Measurements from ENCODE around the gene GUCD1. TPM values are rescaled to one million over a fixed set of nuclear protein-coding genes. Genes with fewer than 3 reads are reported as not detected.

Gene GUCD1
- total and polyA plus RNA-seq, 5 donors from 2014 or later, result 45.1 to 69.6 (median 56.5) TPM

DNA sequence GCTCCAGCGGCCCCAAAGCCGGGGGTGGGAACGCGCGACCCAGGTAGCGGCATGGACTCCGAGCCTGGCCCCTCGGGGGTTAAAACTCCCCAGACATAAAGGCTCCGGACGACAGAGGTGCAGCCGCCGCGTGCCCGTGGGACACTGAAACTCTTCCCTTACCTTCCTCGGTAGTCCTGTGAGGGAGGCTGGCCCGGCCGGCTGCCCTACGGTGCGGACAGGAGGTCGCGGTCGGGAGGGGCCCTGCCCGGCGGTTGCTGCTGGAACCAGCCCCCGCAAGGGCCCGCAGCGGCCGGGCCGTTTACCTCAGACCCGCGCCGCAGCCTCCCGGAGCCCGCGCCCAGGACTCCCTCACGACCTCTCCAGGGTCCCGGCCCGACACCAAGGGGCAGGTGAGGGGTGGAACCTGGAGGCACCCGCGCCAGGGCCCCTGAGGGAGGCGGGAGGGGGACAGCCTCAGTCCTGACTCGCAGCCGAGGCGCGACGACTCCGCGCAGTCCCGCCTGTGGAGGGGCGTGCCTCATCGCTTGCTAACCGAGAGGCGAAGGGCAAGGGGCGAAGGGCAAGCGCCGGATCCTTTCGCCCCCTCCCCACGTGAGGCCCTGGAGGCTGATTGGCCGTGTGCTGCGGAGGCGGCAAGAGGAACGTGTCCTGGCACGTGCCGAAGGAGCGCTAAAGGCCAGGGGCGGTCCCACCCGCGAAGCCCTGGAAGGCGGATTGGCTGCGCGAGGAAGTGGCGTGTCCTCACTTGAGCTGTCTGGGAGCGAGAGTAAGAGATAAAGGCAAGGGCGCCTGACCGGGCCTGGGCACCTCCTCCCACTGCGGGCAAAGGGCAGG, 60.2 kb downstream of the GUCD1 start, which contains the start of gene UPB1:
Gene UPB1, plus strand, starts transcription at position 805 of the 837 bp plus-strand sequence. CDS start 72 bp downstream, outside the sequence.
- no peak for DNase-seq
- H3K27ac Mint-ChIP-seq, result no peak within 1 kb of the TSS
- H3K4me1 Mint-ChIP-seq, result no peaks in the 10 kb centered on the region
- H3K9me3 Mint-ChIP-seq, result peaks cover 0 to 1% (median 0%) of the 10 kb centered on the region in 7 donors
- Histone ChIP-seq H3K4me1 (ENCODE audit: control insufficient read depth, insufficient read depth, low read length, poor library complexity, severe bottlenecking) (no peaks in the 10 kb centered on the region), H3K9me3 (ENCODE audit: control insufficient read depth in 2 of 2, low read length in 2 of 2) (no peaks in the 10 kb centered on the region), H3K27ac (ENCODE audit: insufficient read depth, low read length, poor library complexity, severe bottlenecking) (no peak within 1 kb of the TSS), H3K27me3 (ENCODE audit: control insufficient read depth, insufficient read depth, low read length) (no peaks in the 10 kb centered on the region), H3K4me3 (ENCODE audit: low read depth, low read length) (no peak within 1 kb of the TSS), H3K36me3 (ENCODE audit: control insufficient read depth, insufficient read depth, low read length) (no peaks in the 10 kb centered on the region)
- H3K36me3 Mint-ChIP-seq, result no peaks in the 10 kb centered on the region
- no peak for ATAC-seq (ENCODE audit: low read depth in 2 of 2)
- H3K27me3 Mint-ChIP-seq, result peaks cover 21% of the 10 kb centered on the region
- H3K4me3 Mint-ChIP-seq, result no peak within 1 kb of the TSS

DNA sequence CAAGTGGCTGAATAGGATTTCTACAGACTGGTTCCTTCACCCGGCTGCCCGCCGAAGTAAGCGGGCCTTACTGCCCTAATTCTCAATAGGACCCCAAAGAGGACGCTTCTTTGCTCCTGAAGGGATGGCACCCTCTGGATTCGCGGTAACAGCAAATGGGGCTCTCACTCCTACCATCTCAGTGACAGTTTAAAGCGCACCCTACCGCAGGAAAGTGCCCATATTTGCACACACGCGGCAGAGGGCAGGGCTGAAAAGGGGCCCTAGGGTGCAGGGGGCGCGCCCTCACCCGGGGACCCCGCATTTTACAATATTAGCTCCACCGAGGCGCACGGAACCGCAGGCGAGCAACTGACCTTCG, 60.8 kb downstream of the GUCD1 start:
- no peak for DNase-seq
- H3K4me3 ChIP-seq (ENCODE audit: low read depth, low read length), result no peak overlapping the region
- no peak for ATAC-seq (ENCODE audit: low read depth in 2 of 2)
- H3K9me3 ChIP-seq (ENCODE audit: control insufficient read depth in 2 of 2, low read length in 2 of 2), result no peaks in the 10 kb centered on the region
- Mint-ChIP-seq H3K36me3 (no peaks in the 10 kb centered on the region), H3K4me1 (no peaks in the 10 kb centered on the region), H3K27me3 (peaks cover 21% of the 10 kb centered on the region), H3K9me3 (peaks cover 0 to 1% (median 0%) of the 10 kb centered on the region in 7 donors), H3K27ac (no peak overlapping the region), H3K4me3 (no peak overlapping the region)
- no peaks in the 10 kb centered on the region for H3K27me3 ChIP-seq (ENCODE audit: control insufficient read depth, insufficient read depth, low read length)
- no peaks in the 10 kb centered on the region for H3K4me1 ChIP-seq (ENCODE audit: control insufficient read depth, insufficient read depth, low read length, poor library complexity, severe bottlenecking)
- no peak overlapping the region for H3K27ac ChIP-seq (ENCODE audit: insufficient read depth, low read length, poor library complexity, severe bottlenecking)
- H3K36me3 ChIP-seq (ENCODE audit: control insufficient read depth, insufficient read depth, low read length), result no peaks in the 10 kb centered on the region

DNA sequence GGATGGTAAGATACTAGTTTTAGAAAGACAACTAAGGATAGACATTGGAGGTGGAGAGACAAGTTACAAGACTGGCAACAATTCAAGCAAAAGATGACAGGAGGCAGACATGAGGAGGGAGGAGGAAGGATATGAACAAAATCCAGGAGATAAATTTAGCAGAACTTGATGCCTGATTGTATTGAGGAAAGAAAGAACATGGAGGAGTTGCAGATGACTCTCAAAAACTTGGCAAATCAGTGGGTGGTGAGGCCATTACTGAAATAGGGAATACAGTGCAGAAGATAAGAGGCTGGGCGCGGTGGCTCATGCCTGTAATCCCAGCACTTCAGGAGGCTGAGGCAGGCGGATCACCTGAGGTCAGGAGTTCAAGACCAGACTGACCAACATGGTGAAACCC, 62.5 kb downstream of the GUCD1 start:
- peaks cover 21% of the 10 kb centered on the region for H3K27me3 Mint-ChIP-seq
- Histone ChIP-seq H3K27ac (ENCODE audit: insufficient read depth, low read length, poor library complexity, severe bottlenecking) (no peak overlapping the region), H3K4me1 (ENCODE audit: control insufficient read depth, insufficient read depth, low read length, poor library complexity, severe bottlenecking) (no peaks in the 10 kb centered on the region), H3K27me3 (ENCODE audit: control insufficient read depth, insufficient read depth, low read length) (no peaks in the 10 kb centered on the region), H3K4me3 (ENCODE audit: low read depth, low read length) (no peak overlapping the region), H3K36me3 (ENCODE audit: control insufficient read depth, insufficient read depth, low read length) (no peaks in the 10 kb centered on the region), H3K9me3 (ENCODE audit: control insufficient read depth in 2 of 2, low read length in 2 of 2) (no peaks in the 10 kb centered on the region)
- H3K9me3 Mint-ChIP-seq, result peaks cover 0 to 1% (median 0%) of the 10 kb centered on the region in 7 donors
- H3K27ac Mint-ChIP-seq, result no peak overlapping the region
- H3K4me3 Mint-ChIP-seq, result no peak overlapping the region
- no peak for DNase-seq
- H3K36me3 Mint-ChIP-seq, result no peaks in the 10 kb centered on the region
- ATAC-seq (ENCODE audit: low read depth in 2 of 2), result no peak
- H3K4me1 Mint-ChIP-seq, result no peaks in the 10 kb centered on the region

Other genes with a start within 250 kb of the GUCD1 start
- gene ADORA2A, start 127.5 kb downstream of the GUCD1 start, total RNA-seq, result 31.2 TPM
- gene ADORA2A, start 127.5 kb downstream of the GUCD1 start, polyA plus RNA-seq, result 100 to 1,000 TPM in 1 of 4 donors, 10 to 100 TPM in 3; 88.4 to 101 (median 94.5) TPM
- 3.8 TPM for gene UPB1, start 59.8 kb downstream of the GUCD1 start, total RNA-seq
- not detected for gene UPB1, start 59.8 kb downstream of the GUCD1 start, polyA plus RNA-seq
- gene SNRPD3, start 861 bp upstream of the GUCD1 start, total RNA-seq, result 41.0 TPM
- 100 to 1,000 TPM in 1 of 4 donors, 10 to 100 TPM in 3; 77.9 to 101 (median 91.5) TPM for gene SNRPD3, start 861 bp upstream of the GUCD1 start, polyA plus RNA-seq
- not detected for gene LRRC75B, start 37.9 kb upstream of the GUCD1 start, total RNA-seq
- gene LRRC75B, start 37.9 kb upstream of the GUCD1 start, polyA plus RNA-seq, result under 1 TPM in 1 of 4 donors, not detected in 3; 0.29 TPM
- gene GGT1, start 48.1 kb upstream of the GUCD1 start, total RNA-seq, result 23.4 TPM
- 10 to 100 TPM; 12.9 to 17.0 (median 16.5) TPM for gene GGT1, start 48.1 kb upstream of the GUCD1 start, polyA plus RNA-seq
- gene PIWIL3, start 219.6 kb upstream of the GUCD1 start, total RNA-seq, result not detected
- gene PIWIL3, start 219.6 kb upstream of the GUCD1 start, polyA plus RNA-seq, result not detected